GM23338 (cell line): Measurements from ENCODE around the gene CNTN5. TPM values are rescaled to one million over a fixed set of nuclear protein-coding genes. Genes with fewer than 3 reads are reported as not detected.
A peak's percentile ranks its signal among the peaks of the same experiment; 100 is the strongest.

Source experiments
- ATAC-seq: fragments of 200-7000 bp; cut with Tn5 transposase; 3 replicates; pipeline ENCODE4 v1.9.1; 2020
- DNase-seq: peaks from one replicate; pipeline ENCODE4 v3.0.0-alpha.2; 2015; ENCODE audit warnings: low spot score
- H2AFZ ChIP-seq: fragments of 200-600 bp; sonication (generic); 2 replicates; pipeline ENCODE4 v1.8.0; 2016; ENCODE audit warnings: antibody characterized with exemption, mild to moderate bottlenecking, moderate library complexity
- H3F3A ChIP-seq: fragments of 200-600 bp; sonication (generic); replicated peaks from 2 replicates; pipeline ENCODE4 v1.8.0; 2017; ENCODE audit warnings: antibody characterized with exemption, mixed run types, low read depth
- H3K27ac ChIP-seq: fragments of 200-600 bp; sonication (generic); 2 replicates; pipeline ENCODE4 v1.6.1; 2016; ENCODE audit warnings: low read depth
- H3K27me3 ChIP-seq: fragments of 200-600 bp; sonication (generic); 2 replicates; pipeline ENCODE4 v1.8.0; 2016; ENCODE audit warnings: mild to moderate bottlenecking, mixed run types, moderate library complexity; ENCODE audit not compliant: insufficient read depth
- H3K36me3 ChIP-seq: fragments of 200-600 bp; sonication (generic); 2 replicates; pipeline ENCODE4 v1.8.0; 2016; ENCODE audit warnings: mild to moderate bottlenecking; ENCODE audit not compliant: insufficient read depth
- H3K4me1 ChIP-seq: fragments of 200-600 bp; sonication (generic); 2 replicates; pipeline ENCODE4 v1.8.0; 2016; ENCODE audit warnings: mild to moderate bottlenecking, moderate library complexity; ENCODE audit not compliant: insufficient read depth
- H3K4me2 ChIP-seq: fragments of 200-600 bp; sonication (generic); 2 replicates; pipeline ENCODE4 v1.7.1; 2017; ENCODE audit warnings: mixed run types
- H3K4me3 ChIP-seq: fragments of 200-600 bp; sonication (generic); 2 replicates; pipeline ENCODE4 v1.6.1; 2016; ENCODE audit warnings: mixed run types
- H3K79me2 ChIP-seq: fragments of 200-600 bp; sonication (generic); replicated peaks from 2 replicates; pipeline ENCODE4 v1.8.0; 2017; ENCODE audit warnings: mild to moderate bottlenecking; ENCODE audit not compliant: insufficient read depth
- H3K9me2 ChIP-seq: fragments of 200-600 bp; sonication (generic); 2 replicates; pipeline ENCODE4 v1.8.0; 2017; ENCODE audit not compliant: insufficient read depth
- H4K20me1 ChIP-seq: fragments of 200-600 bp; sonication (generic); replicated peaks from 2 replicates; pipeline ENCODE4 v1.8.0; 2017; ENCODE audit warnings: mild to moderate bottlenecking; ENCODE audit not compliant: insufficient read depth
- H3K27ac Mint-ChIP-seq: 2 replicates; pipeline ENCODE4 v1.8.0; 2020; ENCODE audit warnings: inconsistent platforms, mild to moderate bottlenecking, moderate library complexity, mixed read lengths
- H3K27me3 Mint-ChIP-seq: 3 replicates; pipeline ENCODE4 v1.8.0; 2022; ENCODE audit warnings: low read depth, mild to moderate bottlenecking, moderate library complexity, mixed read lengths, inconsistent platforms; ENCODE audit not compliant: insufficient read depth, poor library complexity
- H3K36me3 Mint-ChIP-seq: 3 replicates; pipeline ENCODE4 v1.8.0; 2021; ENCODE audit warnings: low read depth, mild to moderate bottlenecking, inconsistent platforms, moderate library complexity, mixed read lengths
- H3K4me1 Mint-ChIP-seq: 3 replicates; pipeline ENCODE4 v1.8.0; 2020; ENCODE audit warnings: mild to moderate bottlenecking, inconsistent platforms, mixed read lengths
- H3K4me3 Mint-ChIP-seq: 3 replicates; pipeline ENCODE4 v1.8.0; 2021; ENCODE audit warnings: moderate library complexity, mild to moderate bottlenecking, inconsistent platforms, mixed read lengths
- H3K9me3 Mint-ChIP-seq: 3 replicates; pipeline ENCODE4 v1.8.0; 2020; ENCODE audit warnings: moderate library complexity, mild to moderate bottlenecking, inconsistent platforms, mixed read lengths
- CTCF ChIP-seq, 2 experiments: fragments of 200-600 bp in 1 of 2; sonication (generic) in 1 of 2; conservative IDR thresholded peaks; 2 replicates each; pipeline versions ENCODE4 v1.5.1 to v1.6.1; 2016 to 2017; ENCODE audit warnings: antibody characterized with exemption in 2 of 2, low read depth in 2 of 2, mild to moderate bottlenecking in 2 of 2, moderate library complexity in 1 of 2
- EZH2phosphoT487 ChIP-seq: fragments of 200-600 bp; sonication (generic); IDR thresholded peaks from one replicate; pipeline ENCODE4 v1.8.1; 2018; ENCODE audit warnings: antibody characterized with exemption; ENCODE audit not compliant: unreplicated experiment
- NANOG ChIP-seq: IDR thresholded peaks from 2 replicates; pipeline ENCODE4 v1.6.1; 2016; ENCODE audit warnings: antibody characterized with exemption, borderline replicate concordance
- POLR2AphosphoS5 ChIP-seq: IDR thresholded peaks from 2 replicates; pipeline ENCODE4 v1.6.1; 2016; ENCODE audit warnings: antibody characterized with exemption, low read depth
- REST ChIP-seq: IDR thresholded peaks from one replicate; pipeline ENCODE4 v1.6.1; 2018; ENCODE audit warnings: antibody characterized with exemption; ENCODE audit not compliant: unreplicated experiment
- ZNF114 ChIP-seq: fragments of 250-450 bp; sonication (Bioruptor Pico); IDR thresholded peaks from 2 replicates; pipeline ENCODE4 v1.5.0; 2020; ENCODE audit warnings: mild to moderate bottlenecking, moderate library complexity
- ZNF331 ChIP-seq: fragments of 250-450 bp; sonication (Bioruptor Pico); IDR thresholded peaks from 2 replicates; pipeline ENCODE4 v1.5.0; 2020; ENCODE audit warnings: low read depth, mild to moderate bottlenecking, moderate library complexity
- polyA plus RNA-seq: library from polyadenylated mRNA; unstranded; fragments of >200 nt; fragmentation: Nextera tagmentation; extraction: Ambion mirVana; gene quantifications from 2 replicates; pipeline ENCODE4 v1.2.1, GENCODE V29; 2016
- total RNA-seq: library from RNA; depleted of rRNA; stranded (reverse); fragments of >200 nt; shearing (Covaris generic); gene quantifications from 2 replicates; pipeline ENCODE4 v1.2.3, GENCODE V29; 2014

CNTN5 gene
- total and polyA plus RNA-seq, 2 experiments from 2014 or later: not detected

GRCh38 chr11:99418927-99419720 lies 398.4 kb downstream of the CNTN5 start:
- H3K9me2 ChIP-seq: no peaks in the 10 kb centered on the region

GRCh38 chr11:99419991-99420390 lies 399.2 kb downstream of the CNTN5 start:
- Mint-ChIP-seq H3K36me3 (peaks cover 11% of the 10 kb centered on the region), H3K27me3 (peaks cover 7% of the 10 kb centered on the region), H3K9me3 (peaks cover 11% of the 10 kb centered on the region), H3K4me3 (no peak overlapping the region), H3K4me1 (peaks cover 72% of the 10 kb centered on the region), H3K27ac (peak overlapping the region; percentile 85)
- Histone ChIP-seq H4K20me1 (no peaks in the 10 kb centered on the region), H3K27ac (no peak overlapping the region), H3F3A (no peaks in the 10 kb centered on the region), H3K4me3 (no peak overlapping the region), H3K9me2 (no peaks in the 10 kb centered on the region), H3K4me2 (peak overlapping the region; percentile 66), H3K27me3 (peaks cover 11% of the 10 kb centered on the region; the same call in 1 of the 2 replicates), H3K36me3 (no peaks in the 10 kb centered on the region), H3K79me2 (no peaks in the 10 kb centered on the region), H3K4me1 (peaks cover 61% of the 10 kb centered on the region), H2AFZ (no peak overlapping the region)
- DNase-seq: no peak
- no peak for ATAC-seq
- TF ChIP-seq REST: no peak
- TF ChIP-seq EZH2phosphoT487: no peak
- no peak for TF ChIP-seq POLR2AphosphoS5
- TF ChIP-seq CTCF (conservative IDR thresholded peaks at IDR 0.05; ENCODE audit: low read depth in 2 of 2): no peak
- no peak for TF ChIP-seq ZNF331
- TF ChIP-seq ZNF114 (CRISPR knock-in tag): no peak
- TF ChIP-seq NANOG: no peak

More at GRCh38 chr11:99418927-99419720, 398.4 kb downstream of the CNTN5 start:
- DNase-seq (peak; percentile 30), ATAC-seq (peak; percentile 79)
- TF ChIP-seq POLR2AphosphoS5 (no peak), CTCF (conservative IDR thresholded peaks at IDR 0.05; ENCODE audit: low read depth in 2 of 2) (peak in 1 of 2 experiments; percentile 15; a peak in 1 of 4 replicates), NANOG (peak; percentile 30; the same call in 1 of the 2 replicates)
- Histone ChIP-seq H3K4me3 (no peak overlapping the region), H3F3A (no peaks in the 10 kb centered on the region), H3K36me3 (no peaks in the 10 kb centered on the region), H3K4me1 (peaks cover 61% of the 10 kb centered on the region), H3K27me3 (peaks cover 3% of the 10 kb centered on the region; the same call in 1 of the 2 replicates), H3K27ac (peak overlapping the region; percentile 12), H3K79me2 (no peaks in the 10 kb centered on the region), H4K20me1 (no peaks in the 10 kb centered on the region), H3K4me2 (peak overlapping the region; percentile 66), H2AFZ (no peak overlapping the region)
- Mint-ChIP-seq H3K27me3 (peaks cover 2% of the 10 kb centered on the region), H3K4me1 (peaks cover 68% of the 10 kb centered on the region), H3K27ac (peak overlapping the region; percentile 93), H3K9me3 (peaks cover 2% of the 10 kb centered on the region), H3K36me3 (peaks cover 2% of the 10 kb centered on the region), H3K4me3 (0 out of 3 replicates have a peak overlapping the region, but pooled peaks have one; percentile 8)
